WTC11 (cell line): ENCODE results near the gene STAC. TPM values are rescaled to one million over a fixed set of nuclear protein-coding genes. Genes with fewer than 3 reads are reported as not detected.

Experiments
- ATAC-seq: fragments of 200-7000 bp; cut with Tn5 transposase; 2 replicates; pipeline ENCODE4 v1.10.0; 2021; ENCODE audit warnings: mild to moderate bottlenecking, moderate library complexity
- CTCF ChIA-PET: fragments of 300-600 bp; sonication (Branson Sonifier 250); formaldehyde crosslinking; loops from one replicate; lab custom pipeline; 2021; ENCODE audit warnings: antibody characterized with exemption; lab: Charles Lee
- POLR2A ChIA-PET: fragments of 350-600 bp; sonication (Branson Sonifier 250); formaldehyde crosslinking; loops from one replicate; lab custom pipeline; 2021; ENCODE audit warnings: antibody characterized with exemption; lab: Charles Lee
- DNase-seq: peaks from one replicate; pipeline ENCODE4 v3.0.0; 2021; ENCODE audit warnings: low spot score
- H3K27ac Mint-ChIP-seq: 2 replicates; pipeline ENCODE4 v1.8.0; 2021; ENCODE audit warnings: mixed read lengths
- H3K27me3 Mint-ChIP-seq: 2 replicates; pipeline ENCODE4 v1.8.0; 2021; ENCODE audit warnings: low read depth, mild to moderate bottlenecking, moderate library complexity, mixed read lengths
- H3K36me3 Mint-ChIP-seq: 2 replicates; pipeline ENCODE4 v1.8.0; 2021; ENCODE audit warnings: mixed read lengths
- H3K4me1 Mint-ChIP-seq: 2 replicates; pipeline ENCODE4 v1.8.0; 2022; ENCODE audit warnings: mixed read lengths
- H3K4me3 Mint-ChIP-seq: 2 replicates; pipeline ENCODE4 v1.8.0; 2021; ENCODE audit warnings: mild to moderate bottlenecking, moderate library complexity, mixed read lengths
- H3K9me3 Mint-ChIP-seq: 2 replicates; pipeline ENCODE4 v1.8.0; 2021; ENCODE audit warnings: mixed read lengths
- ESRRA ChIP-seq: sonication (generic); formaldehyde crosslinking; IDR thresholded peaks from 2 replicates; pipeline ENCODE4 v1.8.1; 2022; ENCODE audit warnings: mild to moderate bottlenecking, missing genetic modification reagents, borderline replicate concordance
- ETV6 ChIP-seq: sonication (generic); formaldehyde crosslinking; IDR thresholded peaks from 2 replicates; pipeline ENCODE4 v1.8.1; 2022; ENCODE audit warnings: mild to moderate bottlenecking, missing genetic modification reagents
- JUN ChIP-seq: sonication (generic); formaldehyde crosslinking; IDR thresholded peaks from 2 replicates; pipeline ENCODE4 v1.8.0; 2023; ENCODE audit warnings: mild to moderate bottlenecking, missing genetic modification reagents
- NFATC4 ChIP-seq: fragments of 250-450 bp; sonication (Bioruptor Pico); IDR thresholded peaks from 2 replicates; pipeline ENCODE4 v1.9.0; 2021; ENCODE audit warnings: mild to moderate bottlenecking
- NFYB ChIP-seq: sonication (generic); formaldehyde crosslinking; conservative IDR thresholded peaks from 2 replicates; pipeline ENCODE4 v1.8.0; 2022; ENCODE audit warnings: low read depth, missing genetic modification reagents
- NR3C1 ChIP-seq: sonication (generic); formaldehyde crosslinking; conservative IDR thresholded peaks from 2 replicates; pipeline ENCODE4 v1.8.1; 2023; ENCODE audit warnings: low read depth, mild to moderate bottlenecking, missing genetic modification reagents
- RELA ChIP-seq: sonication (generic); formaldehyde crosslinking; IDR thresholded peaks from 2 replicates; pipeline ENCODE4 v1.8.1; 2022; ENCODE audit warnings: missing genetic modification reagents, mild to moderate bottlenecking, borderline replicate concordance
- SOX15 ChIP-seq: fragments of 250-450 bp; sonication (Bioruptor Pico); IDR thresholded peaks from 2 replicates; pipeline ENCODE4 v1.9.0; 2021; ENCODE audit warnings: mild to moderate bottlenecking
- TP53 ChIP-seq: sonication (generic); formaldehyde crosslinking; IDR thresholded peaks from 2 replicates; pipeline ENCODE4 v1.8.1; 2023; ENCODE audit warnings: mild to moderate bottlenecking, missing genetic modification reagents
- ZNF121 ChIP-seq: sonication (generic); formaldehyde crosslinking; IDR thresholded peaks from 2 replicates; pipeline ENCODE4 v1.8.0; 2023; ENCODE audit warnings: missing genetic modification reagents
- ZNF219 ChIP-seq: sonication (generic); formaldehyde crosslinking; IDR thresholded peaks from 2 replicates; pipeline ENCODE4 v1.8.0; 2023; ENCODE audit warnings: missing genetic modification reagents, mild to moderate bottlenecking, borderline replicate concordance
- ZNF317 ChIP-seq: sonication (generic); formaldehyde crosslinking; IDR thresholded peaks from 2 replicates; pipeline ENCODE4 v1.8.1; 2023; ENCODE audit warnings: low read depth, mild to moderate bottlenecking, moderate library complexity, missing genetic modification reagents, borderline replicate concordance
- ZNF423 ChIP-seq: fragments of 250-450 bp; sonication (Bioruptor Pico); IDR thresholded peaks from 2 replicates; pipeline ENCODE4 v2.1.2; 2022; ENCODE audit warnings: mild to moderate bottlenecking, moderate library complexity
- total RNA-seq: library from RNA; stranded (reverse); gene quantifications from 3 replicates; pipeline ENCODE4 v1.2.3, GENCODE V29; 2021
- TF ChIP-seq, protein P1 (sequence below): sonication (generic); formaldehyde crosslinking; IDR thresholded peaks from 2 replicates; pipeline ENCODE4 v1.8.1; 2022; ENCODE audit warnings: low read depth, mild to moderate bottlenecking, moderate library complexity, missing genetic modification reagents, borderline replicate concordance
- TF ChIP-seq, protein P2 (sequence below): sonication (generic); formaldehyde crosslinking; conservative IDR thresholded peaks from 2 replicates; pipeline ENCODE4 v1.8.1; 2023; ENCODE audit warnings: mild to moderate bottlenecking, low read depth, missing genetic modification reagents, moderate library complexity
- TF ChIP-seq, protein P3 (sequence below): sonication (generic); formaldehyde crosslinking; IDR thresholded peaks from 2 replicates; pipeline ENCODE4 v1.8.1; 2022; ENCODE audit warnings: mild to moderate bottlenecking, missing genetic modification reagents, moderate library complexity, borderline replicate concordance
- TF ChIP-seq, protein P4 (sequence below): fragments of 250-450 bp; sonication (Bioruptor Pico); IDR thresholded peaks from 2 replicates; pipeline ENCODE4 v1.9.0; 2021; ENCODE audit warnings: mild to moderate bottlenecking, borderline replicate concordance
- TF ChIP-seq, protein P5 (sequence below): sonication (generic); formaldehyde crosslinking; IDR thresholded peaks from 2 replicates; pipeline ENCODE4 v1.8.1; 2023; ENCODE audit warnings: mild to moderate bottlenecking, missing genetic modification reagents, moderate library complexity
- TF ChIP-seq, protein P6 (sequence below): sonication (generic); formaldehyde crosslinking; IDR thresholded peaks from 2 replicates; pipeline ENCODE4 v1.8.0; 2022; ENCODE audit warnings: mild to moderate bottlenecking, missing genetic modification reagents
- TF ChIP-seq, protein P7 (sequence below): sonication (generic); formaldehyde crosslinking; IDR thresholded peaks from 2 replicates; pipeline ENCODE4 v1.8.1; 2023; ENCODE audit warnings: mild to moderate bottlenecking, moderate library complexity, missing genetic modification reagents

The STAC gene
- total RNA-seq, 1 experiment from 2014 or later: 5.6 TPM

DNA sequence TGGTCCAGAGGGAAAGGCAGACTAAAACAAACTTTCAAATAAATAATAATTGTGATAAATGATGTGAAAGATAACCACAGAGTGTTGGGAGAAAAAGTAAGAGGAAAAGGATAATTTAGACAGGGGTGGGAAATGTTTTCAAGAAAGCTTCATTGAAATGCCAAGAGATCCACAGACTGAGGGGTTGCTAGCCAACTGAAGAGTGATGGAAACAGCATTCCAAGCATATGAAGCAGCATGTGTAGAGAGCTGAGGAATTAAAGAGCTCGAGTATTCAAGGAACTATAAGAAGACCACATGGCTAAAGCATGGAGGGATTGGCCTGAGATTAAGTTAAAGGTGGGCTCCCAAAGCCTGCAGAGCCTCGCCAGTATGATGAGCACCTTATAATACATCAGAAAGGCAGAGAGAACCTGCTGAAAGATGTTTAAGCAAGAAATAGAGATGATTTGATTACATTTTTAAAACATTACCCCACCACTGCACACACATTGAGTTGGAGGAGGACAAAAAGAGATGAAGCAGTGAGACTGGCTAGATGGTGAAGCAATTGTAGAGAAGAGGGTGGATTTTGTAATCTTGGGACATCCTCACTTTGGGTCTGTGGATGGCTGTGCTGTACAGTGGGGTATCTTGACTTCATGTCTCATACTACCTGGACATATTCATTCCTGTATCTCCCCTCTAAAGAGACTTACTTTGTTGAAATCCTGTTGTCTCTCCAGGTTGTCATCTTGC, 100.8 kb downstream of the STAC start:
- POLR2A ChIA-PET: no interaction called here
- ATAC-seq (no peak), DNase-seq (no peak)
- Mint-ChIP-seq H3K9me3 (peaks cover 11% of the 10 kb centered on the region), H3K36me3 (peaks cover 7% of the 10 kb centered on the region), H3K27ac (no peak overlapping the region), H3K4me3 (no peak overlapping the region), H3K27me3 (no peaks in the 10 kb centered on the region), H3K4me1 (peaks cover 7% of the 10 kb centered on the region)
- TF ChIP-seq NR3C1 (no peak), NFATC4 (no peak), NFYB (CRISPR knock-in tag) (no peak), ETV6 (CRISPR knock-in tag) (no peak), TP53 (CRISPR knock-in tag) (no peak), ZNF423 (CRISPR knock-in tag) (no peak), SOX15 (CRISPR knock-in tag) (no peak), ZNF317 (CRISPR knock-in tag) (no peak), ZNF121 (no peak)
- TF ChIP-seq, protein P1, sequence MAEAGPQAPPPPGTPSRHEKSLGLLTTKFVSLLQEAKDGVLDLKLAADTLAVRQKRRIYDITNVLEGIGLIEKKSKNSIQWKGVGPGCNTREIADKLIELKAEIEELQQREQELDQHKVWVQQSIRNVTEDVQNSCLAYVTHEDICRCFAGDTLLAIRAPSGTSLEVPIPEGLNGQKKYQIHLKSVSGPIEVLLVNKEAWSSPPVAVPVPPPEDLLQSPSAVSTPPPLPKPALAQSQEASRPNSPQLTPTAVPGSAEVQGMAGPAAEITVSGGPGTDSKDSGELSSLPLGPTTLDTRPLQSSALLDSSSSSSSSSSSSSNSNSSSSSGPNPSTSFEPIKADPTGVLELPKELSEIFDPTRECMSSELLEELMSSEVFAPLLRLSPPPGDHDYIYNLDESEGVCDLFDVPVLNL (CRISPR knock-in tag): no peak
- TF ChIP-seq, protein P2, sequence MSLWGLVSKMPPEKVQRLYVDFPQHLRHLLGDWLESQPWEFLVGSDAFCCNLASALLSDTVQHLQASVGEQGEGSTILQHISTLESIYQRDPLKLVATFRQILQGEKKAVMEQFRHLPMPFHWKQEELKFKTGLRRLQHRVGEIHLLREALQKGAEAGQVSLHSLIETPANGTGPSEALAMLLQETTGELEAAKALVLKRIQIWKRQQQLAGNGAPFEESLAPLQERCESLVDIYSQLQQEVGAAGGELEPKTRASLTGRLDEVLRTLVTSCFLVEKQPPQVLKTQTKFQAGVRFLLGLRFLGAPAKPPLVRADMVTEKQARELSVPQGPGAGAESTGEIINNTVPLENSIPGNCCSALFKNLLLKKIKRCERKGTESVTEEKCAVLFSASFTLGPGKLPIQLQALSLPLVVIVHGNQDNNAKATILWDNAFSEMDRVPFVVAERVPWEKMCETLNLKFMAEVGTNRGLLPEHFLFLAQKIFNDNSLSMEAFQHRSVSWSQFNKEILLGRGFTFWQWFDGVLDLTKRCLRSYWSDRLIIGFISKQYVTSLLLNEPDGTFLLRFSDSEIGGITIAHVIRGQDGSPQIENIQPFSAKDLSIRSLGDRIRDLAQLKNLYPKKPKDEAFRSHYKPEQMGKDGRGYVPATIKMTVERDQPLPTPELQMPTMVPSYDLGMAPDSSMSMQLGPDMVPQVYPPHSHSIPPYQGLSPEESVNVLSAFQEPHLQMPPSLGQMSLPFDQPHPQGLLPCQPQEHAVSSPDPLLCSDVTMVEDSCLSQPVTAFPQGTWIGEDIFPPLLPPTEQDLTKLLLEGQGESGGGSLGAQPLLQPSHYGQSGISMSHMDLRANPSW (CRISPR knock-in tag): no peak
- TF ChIP-seq, protein P3, sequence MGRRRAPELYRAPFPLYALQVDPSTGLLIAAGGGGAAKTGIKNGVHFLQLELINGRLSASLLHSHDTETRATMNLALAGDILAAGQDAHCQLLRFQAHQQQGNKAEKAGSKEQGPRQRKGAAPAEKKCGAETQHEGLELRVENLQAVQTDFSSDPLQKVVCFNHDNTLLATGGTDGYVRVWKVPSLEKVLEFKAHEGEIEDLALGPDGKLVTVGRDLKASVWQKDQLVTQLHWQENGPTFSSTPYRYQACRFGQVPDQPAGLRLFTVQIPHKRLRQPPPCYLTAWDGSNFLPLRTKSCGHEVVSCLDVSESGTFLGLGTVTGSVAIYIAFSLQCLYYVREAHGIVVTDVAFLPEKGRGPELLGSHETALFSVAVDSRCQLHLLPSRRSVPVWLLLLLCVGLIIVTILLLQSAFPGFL (CRISPR knock-in tag): no peak
- TF ChIP-seq, protein P4, sequence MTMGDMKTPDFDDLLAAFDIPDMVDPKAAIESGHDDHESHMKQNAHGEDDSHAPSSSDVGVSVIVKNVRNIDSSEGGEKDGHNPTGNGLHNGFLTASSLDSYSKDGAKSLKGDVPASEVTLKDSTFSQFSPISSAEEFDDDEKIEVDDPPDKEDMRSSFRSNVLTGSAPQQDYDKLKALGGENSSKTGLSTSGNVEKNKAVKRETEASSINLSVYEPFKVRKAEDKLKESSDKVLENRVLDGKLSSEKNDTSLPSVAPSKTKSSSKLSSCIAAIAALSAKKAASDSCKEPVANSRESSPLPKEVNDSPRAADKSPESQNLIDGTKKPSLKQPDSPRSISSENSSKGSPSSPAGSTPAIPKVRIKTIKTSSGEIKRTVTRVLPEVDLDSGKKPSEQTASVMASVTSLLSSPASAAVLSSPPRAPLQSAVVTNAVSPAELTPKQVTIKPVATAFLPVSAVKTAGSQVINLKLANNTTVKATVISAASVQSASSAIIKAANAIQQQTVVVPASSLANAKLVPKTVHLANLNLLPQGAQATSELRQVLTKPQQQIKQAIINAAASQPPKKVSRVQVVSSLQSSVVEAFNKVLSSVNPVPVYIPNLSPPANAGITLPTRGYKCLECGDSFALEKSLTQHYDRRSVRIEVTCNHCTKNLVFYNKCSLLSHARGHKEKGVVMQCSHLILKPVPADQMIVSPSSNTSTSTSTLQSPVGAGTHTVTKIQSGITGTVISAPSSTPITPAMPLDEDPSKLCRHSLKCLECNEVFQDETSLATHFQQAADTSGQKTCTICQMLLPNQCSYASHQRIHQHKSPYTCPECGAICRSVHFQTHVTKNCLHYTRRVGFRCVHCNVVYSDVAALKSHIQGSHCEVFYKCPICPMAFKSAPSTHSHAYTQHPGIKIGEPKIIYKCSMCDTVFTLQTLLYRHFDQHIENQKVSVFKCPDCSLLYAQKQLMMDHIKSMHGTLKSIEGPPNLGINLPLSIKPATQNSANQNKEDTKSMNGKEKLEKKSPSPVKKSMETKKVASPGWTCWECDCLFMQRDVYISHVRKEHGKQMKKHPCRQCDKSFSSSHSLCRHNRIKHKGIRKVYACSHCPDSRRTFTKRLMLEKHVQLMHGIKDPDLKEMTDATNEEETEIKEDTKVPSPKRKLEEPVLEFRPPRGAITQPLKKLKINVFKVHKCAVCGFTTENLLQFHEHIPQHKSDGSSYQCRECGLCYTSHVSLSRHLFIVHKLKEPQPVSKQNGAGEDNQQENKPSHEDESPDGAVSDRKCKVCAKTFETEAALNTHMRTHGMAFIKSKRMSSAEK (CRISPR knock-in tag): no peak
- TF ChIP-seq, protein P5, sequence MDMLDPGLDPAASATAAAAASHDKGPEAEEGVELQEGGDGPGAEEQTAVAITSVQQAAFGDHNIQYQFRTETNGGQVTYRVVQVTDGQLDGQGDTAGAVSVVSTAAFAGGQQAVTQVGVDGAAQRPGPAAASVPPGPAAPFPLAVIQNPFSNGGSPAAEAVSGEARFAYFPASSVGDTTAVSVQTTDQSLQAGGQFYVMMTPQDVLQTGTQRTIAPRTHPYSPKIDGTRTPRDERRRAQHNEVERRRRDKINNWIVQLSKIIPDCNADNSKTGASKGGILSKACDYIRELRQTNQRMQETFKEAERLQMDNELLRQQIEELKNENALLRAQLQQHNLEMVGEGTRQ (CRISPR knock-in tag): no peak
- CTCF ChIA-PET: interaction anchor here (1.0 kb wide), 1 partner anchor 101 kb away, joined by 3 read pairs; the partner anchor contains the start of gene STAC

DNA sequence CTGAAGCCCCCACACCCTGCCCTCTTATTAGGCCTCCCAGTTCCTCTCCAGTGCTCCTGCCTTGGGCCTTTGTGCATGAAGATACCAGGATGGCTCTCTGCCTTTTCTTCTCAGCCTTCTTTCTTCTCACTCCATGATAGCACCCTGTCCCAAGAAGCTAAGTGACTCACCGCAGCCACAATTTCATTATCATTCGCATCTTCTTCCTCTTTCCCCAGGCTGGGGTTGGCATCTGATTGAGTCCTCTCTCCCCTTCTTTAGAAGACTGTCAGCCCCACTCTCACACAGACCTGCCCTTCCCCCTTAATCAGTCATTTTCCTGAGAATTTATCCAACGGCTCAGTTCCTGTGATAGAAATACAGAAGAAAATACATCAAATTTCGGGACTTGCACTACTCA, 102.0 kb downstream of the STAC start:
- no peak for ATAC-seq
- Mint-ChIP-seq H3K27me3 (no peaks in the 10 kb centered on the region), H3K36me3 (peaks cover 17% of the 10 kb centered on the region), H3K4me1 (peaks cover 10% of the 10 kb centered on the region), H3K9me3 (peaks cover 11% of the 10 kb centered on the region), H3K27ac (no peak overlapping the region), H3K4me3 (no peak overlapping the region)
- no peak for DNase-seq
- ChIA-PET POLR2A (no interaction called here), CTCF (no interaction called here)
- TF ChIP-seq ESRRA (CRISPR knock-in tag): no peak
- no peak for TF ChIP-seq RELA
- TF ChIP-seq JUN: no peak
- TF ChIP-seq, protein P6, sequence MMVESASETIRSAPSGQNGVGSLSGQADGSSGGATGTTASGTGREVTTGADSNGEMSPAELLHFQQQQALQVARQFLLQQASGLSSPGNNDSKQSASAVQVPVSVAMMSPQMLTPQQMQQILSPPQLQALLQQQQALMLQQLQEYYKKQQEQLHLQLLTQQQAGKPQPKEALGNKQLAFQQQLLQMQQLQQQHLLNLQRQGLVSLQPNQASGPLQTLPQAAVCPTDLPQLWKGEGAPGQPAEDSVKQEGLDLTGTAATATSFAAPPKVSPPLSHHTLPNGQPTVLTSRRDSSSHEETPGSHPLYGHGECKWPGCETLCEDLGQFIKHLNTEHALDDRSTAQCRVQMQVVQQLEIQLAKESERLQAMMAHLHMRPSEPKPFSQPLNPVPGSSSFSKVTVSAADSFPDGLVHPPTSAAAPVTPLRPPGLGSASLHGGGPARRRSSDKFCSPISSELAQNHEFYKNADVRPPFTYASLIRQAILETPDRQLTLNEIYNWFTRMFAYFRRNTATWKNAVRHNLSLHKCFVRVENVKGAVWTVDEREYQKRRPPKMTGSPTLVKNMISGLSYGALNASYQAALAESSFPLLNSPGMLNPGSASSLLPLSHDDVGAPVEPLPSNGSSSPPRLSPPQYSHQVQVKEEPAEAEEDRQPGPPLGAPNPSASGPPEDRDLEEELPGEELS (CRISPR knock-in tag): no peak
- TF ChIP-seq, protein P7, sequence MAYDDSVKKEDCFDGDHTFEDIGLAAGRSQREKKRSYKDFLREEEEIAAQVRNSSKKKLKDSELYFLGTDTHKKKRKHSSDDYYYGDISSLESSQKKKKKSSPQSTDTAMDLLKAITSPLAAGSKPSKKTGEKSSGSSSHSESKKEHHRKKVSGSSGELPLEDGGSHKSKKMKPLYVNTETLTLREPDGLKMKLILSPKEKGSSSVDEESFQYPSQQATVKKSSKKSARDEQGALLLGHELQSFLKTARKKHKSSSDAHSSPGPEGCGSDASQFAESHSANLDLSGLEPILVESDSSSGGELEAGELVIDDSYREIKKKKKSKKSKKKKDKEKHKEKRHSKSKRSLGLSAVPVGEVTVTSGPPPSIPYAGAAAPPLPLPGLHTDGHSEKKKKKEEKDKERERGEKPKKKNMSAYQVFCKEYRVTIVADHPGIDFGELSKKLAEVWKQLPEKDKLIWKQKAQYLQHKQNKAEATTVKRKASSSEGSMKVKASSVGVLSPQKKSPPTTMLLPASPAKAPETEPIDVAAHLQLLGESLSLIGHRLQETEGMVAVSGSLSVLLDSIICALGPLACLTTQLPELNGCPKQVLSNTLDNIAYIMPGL: no peak
- TF ChIP-seq ZNF219 (CRISPR knock-in tag): no peak
- TF ChIP-seq NFYB (CRISPR knock-in tag): no peak
